NCI-H1092 (cell line): ENCODE measurements around the gene THOC2.
"Not testable (repeated sequence)": the region's sequence is repeated elsewhere in the genome, so short reads cannot be mapped to it uniquely, and the experiment has no call there.

ENCODE experiments used
- DNase-seq: peaks from one replicate; lab custom pipeline; 2025; lab: John Stamatoyannopoulos, UW

The THOC2 gene

DNA sequence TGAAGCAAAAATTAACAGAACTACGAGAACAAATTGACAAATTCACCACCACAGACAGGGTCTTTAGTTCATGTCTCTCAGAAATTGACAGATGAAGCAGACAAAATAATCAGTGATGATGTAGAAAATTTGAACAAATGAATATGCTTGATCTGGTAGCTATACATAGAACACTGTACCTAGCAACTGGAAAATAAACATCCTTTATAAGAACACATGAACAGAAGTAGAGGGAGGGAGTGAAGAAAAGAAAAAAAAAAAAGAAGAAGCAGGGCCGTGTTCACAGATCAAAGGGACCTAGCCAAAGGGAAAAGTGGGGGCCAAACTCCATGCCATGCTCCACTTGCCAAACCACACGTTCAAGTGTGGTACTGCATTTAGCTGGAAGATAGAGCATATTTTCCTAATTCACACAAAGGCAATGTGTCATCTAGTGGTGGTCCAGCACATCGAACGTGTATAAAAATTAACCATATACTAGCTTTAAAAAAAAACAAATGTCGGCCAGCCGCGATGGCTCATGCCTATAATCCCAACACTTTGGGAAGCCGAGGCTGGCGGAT lies 5.6 kb upstream of the THOC2 start:
- no peak for DNase-seq

- DNase-seq, result no peak
These were observed 3.6 kb upstream of the THOC2 start for GRCh38 chrX:123736333-123736921.

DNA sequence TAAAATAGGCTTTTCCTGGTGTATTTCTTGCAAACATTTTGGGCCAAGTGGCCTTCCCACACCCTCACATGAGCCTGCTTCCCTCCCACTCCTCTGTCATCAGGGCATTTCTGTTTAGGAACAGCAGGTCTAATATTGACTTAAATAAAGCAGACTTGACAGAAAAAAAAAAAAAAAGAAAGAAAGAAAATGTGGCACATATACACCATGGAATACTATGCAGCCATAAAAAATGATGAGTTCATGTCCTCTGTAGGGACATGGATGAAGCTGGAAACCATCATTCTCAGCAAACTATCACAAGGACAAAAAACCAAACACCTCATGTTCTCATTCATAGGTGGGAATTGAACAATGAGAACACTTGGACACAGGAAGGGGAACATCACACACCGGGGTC lies 2.3 kb upstream of the THOC2 start:
- not testable (repeated sequence) for DNase-seq

DNA sequence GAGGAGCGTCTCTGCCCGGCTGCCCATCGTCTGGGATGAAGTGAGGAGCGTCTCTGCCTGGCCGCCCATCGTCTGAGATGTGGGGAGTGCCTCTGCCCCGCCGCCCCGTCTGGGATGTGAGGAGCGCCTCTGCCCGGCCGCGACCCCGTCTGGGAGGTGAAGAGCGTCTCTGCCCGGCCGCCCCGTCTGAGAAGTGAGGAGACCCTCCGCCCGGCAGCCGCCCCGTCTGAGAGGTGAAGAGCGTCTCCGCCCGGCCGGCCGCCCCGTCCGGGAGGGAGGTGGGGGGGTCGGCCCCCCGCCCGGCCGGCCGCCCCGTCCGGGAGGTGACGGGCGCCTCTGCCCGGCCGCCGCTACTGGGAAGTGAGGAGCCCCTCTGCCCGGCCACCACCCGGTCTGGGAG lies 1.2 kb upstream of the THOC2 start:
- not testable (repeated sequence) for DNase-seq

DNA sequence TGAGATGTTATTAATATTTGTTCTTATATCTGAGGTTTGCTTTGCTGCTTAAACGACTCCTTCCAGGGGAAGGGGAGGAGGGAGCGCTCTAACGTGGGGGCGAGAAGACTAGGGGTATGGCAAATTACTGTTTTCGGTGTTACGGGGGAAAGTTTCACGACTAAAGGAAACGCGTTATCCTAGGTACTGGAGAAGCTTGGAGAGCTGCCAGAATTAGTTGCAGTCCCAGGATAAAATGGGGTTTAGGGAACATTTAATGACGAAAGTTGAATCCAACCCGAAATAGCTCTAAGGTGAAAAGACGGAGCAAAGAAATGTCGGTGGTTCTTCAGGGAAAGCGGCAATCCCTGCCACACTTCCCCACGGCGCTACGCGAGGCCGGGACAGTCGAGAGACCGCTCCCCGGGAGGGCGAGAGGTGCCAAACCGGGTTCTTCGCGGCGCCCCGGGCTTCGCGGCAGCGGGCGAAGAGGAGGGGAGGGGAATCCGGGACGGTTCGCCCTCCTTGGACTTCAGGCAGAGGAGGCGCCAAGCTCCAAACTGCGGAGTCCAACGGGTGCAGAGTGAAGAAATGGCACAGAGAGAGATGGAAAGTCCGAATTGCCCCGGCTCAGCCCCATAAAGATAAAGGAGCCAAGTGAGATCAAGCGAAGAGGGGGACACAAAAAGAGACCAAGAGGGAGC lies 724 bp downstream of the THOC2 start:
- DNase-seq, result no peak

GRCh38 chrX:123731258-123731986 lies 1.4 kb downstream of the THOC2 start:
- DNase-seq, result no peak

- no peak for DNase-seq
These were observed 4.3 kb downstream of the THOC2 start for GRCh38 chrX:123728554-123728953.

DNA sequence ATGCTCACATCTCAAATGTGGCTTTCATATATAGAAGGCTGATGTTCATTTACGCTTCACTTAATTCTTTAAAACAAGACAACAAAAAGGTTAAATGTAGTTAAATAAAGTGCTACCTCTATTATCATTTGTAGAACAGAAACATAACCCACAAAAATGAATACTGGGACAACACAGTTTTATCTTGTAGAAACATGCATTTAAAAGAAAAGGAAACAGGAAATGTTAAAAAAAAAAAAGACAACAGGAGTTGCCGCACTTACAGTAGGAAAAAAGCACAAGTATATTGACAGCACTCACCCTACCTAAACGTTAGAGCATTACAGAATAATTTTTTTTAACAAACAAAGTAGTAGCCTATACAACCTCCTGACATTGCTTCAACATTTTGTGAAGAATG lies 4.8 kb downstream of the THOC2 start:
- no peak for DNase-seq

DNA sequence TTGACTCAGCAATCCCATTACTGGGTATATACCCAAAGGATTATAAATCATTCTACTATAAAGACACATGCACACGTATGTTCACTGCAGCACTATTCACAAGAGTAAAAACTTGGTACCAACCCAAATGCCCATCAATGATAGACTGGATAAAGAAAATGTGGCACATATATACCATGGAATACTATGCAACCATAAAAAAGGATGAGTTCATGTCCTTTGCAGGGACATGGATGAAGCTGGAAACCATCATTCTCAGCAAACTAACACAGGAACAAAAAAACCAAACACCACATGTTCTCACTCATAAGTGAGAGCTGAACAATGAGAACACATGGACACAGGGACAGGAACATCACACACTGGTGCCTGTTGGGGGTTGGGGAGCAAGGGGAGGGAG lies 10.7 kb downstream of the THOC2 start:
- not testable (repeated sequence) for DNase-seq

GRCh38 chrX:123720486-123720885 lies 12.4 kb downstream of the THOC2 start:
- DNase-seq, result no peak

- DNase-seq, result no peak
These were observed 19.0 kb downstream of the THOC2 start for GRCh38 chrX:123713841-123714240.

- no peak for DNase-seq
These were observed 19.4 kb downstream of the THOC2 start for GRCh38 chrX:123713434-123713833.

DNA sequence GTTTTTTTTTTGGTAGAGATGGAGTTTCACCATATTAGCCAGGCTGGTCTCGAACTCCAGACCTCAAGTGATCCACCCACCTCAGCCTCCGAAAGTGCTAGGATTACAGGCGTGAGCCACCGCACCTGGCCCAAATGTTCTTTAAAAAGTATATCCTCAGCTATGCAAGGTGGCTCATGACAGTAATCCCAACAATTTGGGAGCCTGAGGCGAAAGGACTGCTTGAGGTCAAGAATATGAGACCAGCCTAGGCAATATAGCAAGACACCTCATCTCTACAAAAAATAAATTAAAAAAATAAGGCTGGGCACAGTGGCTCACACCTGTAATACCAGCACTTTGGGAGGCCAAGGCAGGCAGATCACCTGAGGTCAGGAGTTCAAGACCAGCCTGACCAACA lies 21.7 kb downstream of the THOC2 start:
- DNase-seq, result not testable (repeated sequence)

DNA sequence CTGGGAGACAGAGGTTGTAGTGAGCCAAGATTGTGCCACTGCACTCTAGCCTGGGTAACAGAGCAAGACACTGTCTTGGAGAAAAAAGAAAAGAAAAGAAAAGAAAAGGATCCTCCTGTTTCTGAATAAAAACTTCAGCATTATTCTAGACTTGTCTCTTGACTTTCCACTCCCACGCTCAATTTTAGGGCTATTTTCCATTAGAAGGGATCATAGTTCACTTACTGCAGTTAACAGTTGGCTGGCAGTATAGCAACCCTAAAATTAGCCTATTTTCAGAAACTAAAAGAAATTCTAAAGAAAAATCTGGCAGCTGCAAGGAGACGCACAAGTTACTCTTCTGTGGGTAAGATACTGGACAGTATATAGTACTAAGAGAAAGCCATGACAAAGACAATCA lies 28.1 kb downstream of the THOC2 start:
- no peak for DNase-seq

GRCh38 chrX:123698979-123699520 lies 33.8 kb downstream of the THOC2 start:
- DNase-seq, result no peak

GRCh38 chrX:123696334-123696733 lies 36.5 kb downstream of the THOC2 start:
- DNase-seq, result no peak

DNA sequence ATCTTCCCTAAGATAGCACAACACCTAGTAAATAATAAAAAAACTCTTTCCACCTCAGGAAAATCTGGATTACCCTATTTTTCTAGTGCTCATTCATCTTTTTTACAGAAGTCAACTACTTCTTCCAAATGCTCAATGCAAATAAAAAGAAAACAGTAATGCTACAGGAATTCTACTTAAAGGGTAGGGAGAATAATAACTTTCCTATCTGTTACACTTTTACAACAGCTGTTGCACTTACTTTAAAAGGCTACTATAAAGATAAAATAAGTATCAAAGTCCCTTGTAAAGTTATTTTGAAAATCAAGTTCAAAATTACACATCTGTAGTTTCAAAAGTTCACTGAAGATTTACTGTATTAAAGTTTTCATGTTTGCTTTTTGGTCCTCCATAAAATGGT lies 37.6 kb downstream of the THOC2 start:
- DNase-seq, result no peak

- DNase-seq, result no peak
These were observed 41.1 kb downstream of the THOC2 start for GRCh38 chrX:123691776-123692175.

DNA sequence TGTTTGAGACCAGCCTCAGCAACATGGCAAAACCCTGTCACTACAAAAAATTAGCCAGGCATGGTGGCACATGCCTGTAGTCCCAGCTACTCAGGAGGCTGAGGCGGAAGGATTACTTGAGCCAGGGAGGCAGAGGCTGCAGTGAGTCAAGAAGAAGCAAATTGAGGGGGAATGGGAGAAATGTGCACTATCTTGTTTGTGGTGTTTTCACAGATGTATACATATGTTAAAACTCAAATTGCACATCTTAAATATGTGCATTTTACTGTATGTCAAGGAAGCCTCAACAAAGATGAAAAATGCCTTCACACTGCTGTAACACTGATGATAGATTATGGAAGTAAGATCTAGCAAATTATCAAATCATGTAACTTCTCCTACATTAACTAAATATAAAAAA lies 44.3 kb downstream of the THOC2 start:
- DNase-seq, result no peak

GRCh38 chrX:123685232-123685631 lies 47.6 kb downstream of the THOC2 start:
- no peak for DNase-seq

- no peak for DNase-seq
These were observed 50.7 kb downstream of the THOC2 start for GRCh38 chrX:123682186-123682585.

GRCh38 chrX:123679733-123680460 lies 53.0 kb downstream of the THOC2 start:
- DNase-seq, result not testable (repeated sequence)
